Endodermal cell (in vitro differentiated cells): ENCODE data around the gene WDFY2. TPM values are rescaled to one million over a fixed set of nuclear protein-coding genes. Genes with fewer than 3 reads are reported as not detected.
A peak's percentile ranks its signal among the peaks of the same experiment; 100 is the strongest.

ENCODE experiments used
- DNase-seq: peaks from one replicate; pipeline ENCODE4 v3.0.0-alpha.2; 2017
- H3K27ac ChIP-seq: 2 replicates; pipeline ENCODE4 v1.5.1; 2013; ENCODE audit warnings: mild to moderate bottlenecking, low read depth, low read length, moderate library complexity
- H3K27me3 ChIP-seq: 2 replicates; pipeline ENCODE4 v1.6.1; 2013; ENCODE audit warnings: mild to moderate bottlenecking, low read length, moderate library complexity; ENCODE audit not compliant: insufficient read depth, control insufficient read depth, poor library complexity, severe bottlenecking
- H3K36me3 ChIP-seq: 2 replicates; pipeline ENCODE4 v1.7.0; 2013; ENCODE audit warnings: mild to moderate bottlenecking, low read length, moderate library complexity; ENCODE audit not compliant: control insufficient read depth, insufficient read depth
- H3K4me1 ChIP-seq: one replicate; pipeline ENCODE4 v1.7.0; 2013; ENCODE audit warnings: low read length; ENCODE audit not compliant: control insufficient read depth, insufficient read depth
- H3K4me3 ChIP-seq: 2 replicates; pipeline ENCODE4 v1.5.1; 2013; ENCODE audit warnings: mild to moderate bottlenecking, low read length, moderate library complexity
- H3K9ac ChIP-seq: 2 replicates; pipeline ENCODE4 v1.6.1; 2013; ENCODE audit warnings: mild to moderate bottlenecking, low read length, moderate library complexity; ENCODE audit not compliant: poor library complexity, severe bottlenecking; ENCODE audit errors: extremely low read depth
- H3K9me3 ChIP-seq: 2 replicates; pipeline ENCODE4 v1.6.1; 2013; ENCODE audit warnings: mild to moderate bottlenecking, low read length, moderate library complexity; ENCODE audit not compliant: control insufficient read depth
- H3K27ac Mint-ChIP-seq: 2 replicates; pipeline ENCODE4 v1.8.0; 2020; ENCODE audit warnings: mixed read lengths
- H3K27me3 Mint-ChIP-seq: 2 replicates; pipeline ENCODE4 v1.8.0; 2021; ENCODE audit warnings: mild to moderate bottlenecking, mixed read lengths; ENCODE audit not compliant: insufficient read depth
- H3K36me3 Mint-ChIP-seq: 2 replicates; pipeline ENCODE4 v1.8.0; 2020; ENCODE audit warnings: low read depth, mixed read lengths
- H3K4me1 Mint-ChIP-seq: 2 replicates; pipeline ENCODE4 v1.8.0; 2020; ENCODE audit warnings: mixed read lengths
- H3K4me3 Mint-ChIP-seq: 2 replicates; pipeline ENCODE4 v1.8.0; 2020; ENCODE audit warnings: mild to moderate bottlenecking, moderate library complexity, mixed read lengths
- H3K9me3 Mint-ChIP-seq: 2 replicates; pipeline ENCODE4 v1.8.0; 2020; ENCODE audit warnings: mild to moderate bottlenecking, mixed read lengths
- CTCF ChIP-seq: fragments of 200-600 bp; sonication (generic); conservative IDR thresholded peaks from 2 replicates; pipeline ENCODE4 v1.5.0; 2021; ENCODE audit warnings: antibody characterized with exemption, mild to moderate bottlenecking
- WGBS, 2 experiments: methylation state at CpG; one replicate each; pipeline versions ENCODE4 v1.1.5 to v1.1.7; 2013; ENCODE audit warnings: missing lambda C conversion rate in 2 of 2, mixed read lengths in 1 of 2; ENCODE audit not compliant: insufficient coverage in 1 of 2, insufficient read length in 1 of 2; 5-methylcytosine and 5-hydroxymethylcytosine counted together
- total RNA-seq, 2 donors: library from RNA; stranded (reverse); fragmentation: NEBNext Ultra II Directional in 1 of 2; extraction: Animal tissue kit (Norgen Biotek cat#: 25700) in 1 of 2; gene quantifications; 2 replicates in 1 of 2; 3 replicates in 1 of 2; pipeline ENCODE4 v1.2.1, GENCODE V29; 2021

The WDFY2 gene
- total RNA-seq, 2 donors from 2014 or later, result 20.6 to 28.0 TPM

- no peak overlapping the region for H3K4me3 ChIP-seq
- peaks cover 7% of the 10 kb centered on the region for H3K36me3 ChIP-seq
- Mint-ChIP-seq H3K27me3 (no peaks in the 10 kb centered on the region), H3K27ac (no peak overlapping the region), H3K4me1 (no peaks in the 10 kb centered on the region), H3K4me3 (no peak overlapping the region), H3K9me3 (no peaks in the 10 kb centered on the region), H3K36me3 (peaks cover 20% of the 10 kb centered on the region)
- no peak overlapping the region for H3K9ac ChIP-seq
- H3K27me3 ChIP-seq, result no peaks in the 10 kb centered on the region
- no peak for DNase-seq
- no peaks in the 10 kb centered on the region for H3K9me3 ChIP-seq
- no peak overlapping the region for H3K27ac ChIP-seq
- WGBS, 2 experiments, result 91 to 96% methylated on average over 2 of the region's 2 CpGs
- H3K4me1 ChIP-seq, result no peaks in the 10 kb centered on the region
- TF ChIP-seq CTCF, result no peak
Observed at GRCh38 chr13:51734786-51735185, 150.5 kb downstream of the WDFY2 start.

- H3K27ac ChIP-seq, result no peak overlapping the region
- no peaks in the 10 kb centered on the region for H3K9me3 Mint-ChIP-seq
- H3K27ac Mint-ChIP-seq, result no peak overlapping the region
- TF ChIP-seq CTCF, result no peak
- H3K9ac ChIP-seq, result no peak overlapping the region
- DNase-seq, result no peak
- peaks cover 25% of the 10 kb centered on the region for H3K36me3 Mint-ChIP-seq
- H3K27me3 Mint-ChIP-seq, result no peaks in the 10 kb centered on the region
- H3K9me3 ChIP-seq, result no peaks in the 10 kb centered on the region
- WGBS, 2 experiments, result 91% methylated on average over 3 of the region's 3 CpGs; no CpG with 5 or more reads in 1 of the 2 experiments
- no peaks in the 10 kb centered on the region for H3K27me3 ChIP-seq
- H3K4me3 Mint-ChIP-seq, result no peak overlapping the region
- H3K4me1 Mint-ChIP-seq, result no peaks in the 10 kb centered on the region
- no peak overlapping the region for H3K4me3 ChIP-seq
- no peaks in the 10 kb centered on the region for H3K4me1 ChIP-seq
- peaks cover 21% of the 10 kb centered on the region for H3K36me3 ChIP-seq
Observed at GRCh38 chr13:51737609-51738008, 153.3 kb downstream of the WDFY2 start.

GRCh38 chr13:51738226-51738905 is 154.1 kb downstream of the WDFY2 start:
- Mint-ChIP-seq H3K36me3 (peaks cover 27% of the 10 kb centered on the region), H3K9me3 (no peaks in the 10 kb centered on the region), H3K4me3 (no peak overlapping the region), H3K4me1 (no peaks in the 10 kb centered on the region), H3K27me3 (no peaks in the 10 kb centered on the region), H3K27ac (no peak overlapping the region)
- H3K27me3 ChIP-seq, result no peaks in the 10 kb centered on the region
- peaks cover 28% of the 10 kb centered on the region for H3K36me3 ChIP-seq
- no peaks in the 10 kb centered on the region for H3K9me3 ChIP-seq
- no peak overlapping the region for H3K4me3 ChIP-seq
- TF ChIP-seq CTCF, result no peak
- no peaks in the 10 kb centered on the region for H3K4me1 ChIP-seq
- no peak overlapping the region for H3K9ac ChIP-seq
- 100% methylated on average over 2 of the region's 2 CpGs; no CpG with 5 or more reads in 1 of the 2 experiments for WGBS, 2 experiments
- DNase-seq, result no peak
- peak overlapping the region; percentile 84 for H3K27ac ChIP-seq
